Measurements from ENCODE around the gene GXYLT2. TPM values are rescaled to one million over a fixed set of nuclear protein-coding genes. Genes with fewer than 3 reads are reported as not detected.
A peak's percentile ranks its signal among the peaks of the same experiment; 100 is the strongest.

GXYLT2 gene
- total RNA-seq, 1 experiment from 2014 or later, result 0.89 TPM

GRCh38 chr3:72890166-72890925, 2.5 kb downstream of the GXYLT2 start:
- DNase-seq, result no peak
- Histone ChIP-seq H3K4me3 (no peak overlapping the region), H3K9me3 (no peaks in the 10 kb centered on the region), H3K36me3 (no peaks in the 10 kb centered on the region), H3K27me3 (no peaks in the 10 kb centered on the region; the same call in 1 of the 2 replicates)

- Histone ChIP-seq H3K27me3 (no peaks in the 10 kb centered on the region; the same call in 1 of the 2 replicates), H3K36me3 (no peaks in the 10 kb centered on the region), H3K9me3 (no peaks in the 10 kb centered on the region), H3K4me3 (no peak overlapping the region)
- peak; percentile 74 for DNase-seq
These were observed 3.4 kb downstream of the GXYLT2 start for GRCh38 chr3:72891053-72891855.

- Histone ChIP-seq H3K36me3 (no peaks in the 10 kb centered on the region), H3K4me3 (no peak overlapping the region), H3K9me3 (no peaks in the 10 kb centered on the region), H3K27me3 (no peaks in the 10 kb centered on the region; the same call in 1 of the 2 replicates)
- peak; percentile 49 for DNase-seq
These were observed 4.4 kb downstream of the GXYLT2 start for GRCh38 chr3:72892081-72892775.

GRCh38 chr3:72892870-72893269, 5.0 kb downstream of the GXYLT2 start:
- H3K4me3 ChIP-seq, result no peak overlapping the region
- no peaks in the 10 kb centered on the region; the same call in 1 of the 2 replicates for H3K27me3 ChIP-seq
- H3K9me3 ChIP-seq, result no peaks in the 10 kb centered on the region
- no peak for DNase-seq
- H3K36me3 ChIP-seq, result no peaks in the 10 kb centered on the region

- no peak for DNase-seq
- H3K36me3 ChIP-seq, result no peaks in the 10 kb centered on the region
- no peak overlapping the region for H3K4me3 ChIP-seq
- no peaks in the 10 kb centered on the region for H3K27me3 ChIP-seq
- H3K9me3 ChIP-seq, result no peaks in the 10 kb centered on the region
These were observed 7.2 kb downstream of the GXYLT2 start for GRCh38 chr3:72894976-72895552.

GRCh38 chr3:72896996-72897757, 9.3 kb downstream of the GXYLT2 start:
- H3K27me3 ChIP-seq, result no peaks in the 10 kb centered on the region
- DNase-seq, result no peak
- no peaks in the 10 kb centered on the region for H3K9me3 ChIP-seq
- no peak overlapping the region for H3K4me3 ChIP-seq
- no peaks in the 10 kb centered on the region for H3K36me3 ChIP-seq

GRCh38 chr3:72897758-72898007, 9.8 kb downstream of the GXYLT2 start:
- no peak overlapping the region for H3K4me3 ChIP-seq
- DNase-seq, result no peak
- no peaks in the 10 kb centered on the region for H3K9me3 ChIP-seq
- H3K27me3 ChIP-seq, result no peaks in the 10 kb centered on the region
- no peaks in the 10 kb centered on the region for H3K36me3 ChIP-seq

- H3K4me3 ChIP-seq, result no peak overlapping the region
- DNase-seq, result no peak
- no peaks in the 10 kb centered on the region for H3K9me3 ChIP-seq
These were observed 11.5 kb downstream of the GXYLT2 start for GRCh38 chr3:72899349-72899765.

GRCh38 chr3:72900048-72900447, 12.2 kb downstream of the GXYLT2 start:
- no peak for DNase-seq
- Histone ChIP-seq H3K27me3 (no peaks in the 10 kb centered on the region), H3K9me3 (no peaks in the 10 kb centered on the region), H3K36me3 (no peaks in the 10 kb centered on the region), H3K4me3 (no peak overlapping the region)

More at GRCh38 chr3:72899349-72899765, 11.5 kb downstream of the GXYLT2 start:
- no peaks in the 10 kb centered on the region for H3K36me3 ChIP-seq
- H3K27me3 ChIP-seq, result no peaks in the 10 kb centered on the region

- DNase-seq, result no peak
- Histone ChIP-seq H3K36me3 (no peaks in the 10 kb centered on the region), H3K9me3 (no peaks in the 10 kb centered on the region), H3K27me3 (no peaks in the 10 kb centered on the region), H3K4me3 (no peak overlapping the region)
These were observed 14.0 kb downstream of the GXYLT2 start for GRCh38 chr3:72901840-72902239.

GRCh38 chr3:72903004-72903403, 15.2 kb downstream of the GXYLT2 start:
- no peaks in the 10 kb centered on the region for H3K27me3 ChIP-seq
- H3K4me3 ChIP-seq, result no peak overlapping the region
- no peaks in the 10 kb centered on the region for H3K36me3 ChIP-seq
- no peaks in the 10 kb centered on the region for H3K9me3 ChIP-seq
- DNase-seq, result peak; percentile 17

- no peak overlapping the region for H3K4me3 ChIP-seq
- H3K36me3 ChIP-seq, result no peaks in the 10 kb centered on the region
- no peaks in the 10 kb centered on the region for H3K27me3 ChIP-seq
- no peak for DNase-seq
- H3K9me3 ChIP-seq, result no peaks in the 10 kb centered on the region
These were observed 16.3 kb downstream of the GXYLT2 start for GRCh38 chr3:72904163-72904562.

- Histone ChIP-seq H3K36me3 (no peaks in the 10 kb centered on the region), H3K27me3 (no peaks in the 10 kb centered on the region), H3K4me3 (no peak overlapping the region), H3K9me3 (no peaks in the 10 kb centered on the region)
- DNase-seq, result no peak
These were observed 18.3 kb downstream of the GXYLT2 start for GRCh38 chr3:72906154-72906553.

- H3K4me3 ChIP-seq, result no peak overlapping the region
- DNase-seq, result peak; percentile 56
These were observed 19.4 kb downstream of the GXYLT2 start for GRCh38 chr3:72907131-72907711.

GRCh38 chr3:72907731-72908620, 20.1 kb downstream of the GXYLT2 start:
- peak; percentile 66 for DNase-seq
- Histone ChIP-seq H3K4me3 (no peak overlapping the region), H3K27me3 (no peaks in the 10 kb centered on the region), H3K36me3 (no peaks in the 10 kb centered on the region), H3K9me3 (no peaks in the 10 kb centered on the region)

More at GRCh38 chr3:72907131-72907711, 19.4 kb downstream of the GXYLT2 start:
- no peaks in the 10 kb centered on the region for H3K27me3 ChIP-seq
- H3K9me3 ChIP-seq, result no peaks in the 10 kb centered on the region
- no peaks in the 10 kb centered on the region for H3K36me3 ChIP-seq
